CD14-positive monocyte (primary cell): ENCODE results near the gene DYNC2I2. TPM values are rescaled to one million over a fixed set of nuclear protein-coding genes. Genes with fewer than 3 reads are reported as not detected.

Experiments used
- DNase-seq, 3 donors: peaks; one replicate each; pipeline ENCODE4 v3.0.0-alpha.2; 2011 to 2022
- H2AFZ ChIP-seq: 2 replicates; pipeline ENCODE4 v1.6.0; 2012; ENCODE audit warnings: mild to moderate bottlenecking, low read depth, low read length, inconsistent platforms; ENCODE audit not compliant: insufficient read depth, poor library complexity, severe bottlenecking
- H3K27ac ChIP-seq, 2 donors: 1 replicate in 1 of 2; 2 replicates in 1 of 2; pipeline ENCODE4 v1.5.1; 2012 to 2013; ENCODE audit warnings: low read length in 2 of 2, control low read depth in 1 of 2, inconsistent platforms in 1 of 2, low read depth in 1 of 2, mild to moderate bottlenecking in 1 of 2
- H3K27me3 ChIP-seq, 2 donors: one replicate each; pipeline versions ENCODE4 v1.6.0 to v1.6.1; 2011 to 2013; ENCODE audit warnings: low read length in 2 of 2; ENCODE audit not compliant: control insufficient read depth in 2 of 2, insufficient read depth in 2 of 2
- H3K36me3 ChIP-seq, 2 donors: replicated peaks in 1 of 2; 1 replicate in 1 of 2; 2 replicates in 1 of 2; pipeline versions ENCODE4 v1.5.1 to v1.6.1; 2012 to 2013; ENCODE audit warnings: low read length in 2 of 2, control low read depth in 1 of 2, inconsistent platforms in 1 of 2, mild to moderate bottlenecking in 1 of 2; ENCODE audit not compliant: insufficient read depth in 2 of 2, control insufficient read depth in 1 of 2
- H3K4me1 ChIP-seq, 2 donors: 1 replicate in 1 of 2; 2 replicates in 1 of 2; pipeline versions ENCODE4 v1.5.1 to v1.6.1; 2012 to 2013; ENCODE audit warnings: low read length in 2 of 2, control low read depth in 1 of 2, inconsistent platforms in 1 of 2, mild to moderate bottlenecking in 1 of 2, moderate library complexity in 1 of 2; ENCODE audit not compliant: insufficient read depth in 2 of 2, control insufficient read depth in 1 of 2
- H3K4me2 ChIP-seq: replicated peaks from 2 replicates; pipeline ENCODE3; 2012; ENCODE audit warnings: low read length, moderate library complexity, mild to moderate bottlenecking; ENCODE audit not compliant: poor library complexity, severe bottlenecking; ENCODE audit errors: extremely low read depth
- H3K4me3 ChIP-seq, 3 experiments: fragments of 200-600 bp in 1 of 3; sonication (generic) in 1 of 3; replicated peaks in 1 of 3; 1 replicate in 2 of 3; 2 replicates in 1 of 3; pipeline ENCODE4 v1.5.1; 2011 to 2013; ENCODE audit warnings: low read length in 3 of 3, mild to moderate bottlenecking in 3 of 3, control low read depth in 2 of 3, low read depth in 2 of 3, inconsistent platforms in 1 of 3, moderate library complexity in 1 of 3
- H3K79me2 ChIP-seq: 2 replicates; pipeline ENCODE4 v1.6.0; 2012; ENCODE audit warnings: mild to moderate bottlenecking, control low read depth, inconsistent platforms, low read length, moderate library complexity; ENCODE audit not compliant: insufficient read depth
- H3K9ac ChIP-seq: 2 replicates; pipeline ENCODE4 v1.6.0; 2017; ENCODE audit warnings: low read length, mild to moderate bottlenecking; ENCODE audit not compliant: insufficient read depth, poor library complexity, severe bottlenecking
- H3K9me3 ChIP-seq, 2 donors: replicated peaks in 1 of 2; 1 replicate in 1 of 2; 2 replicates in 1 of 2; pipeline versions ENCODE4 v1.5.1 to v1.6.1; 2012 to 2013; ENCODE audit warnings: low read length in 2 of 2, control low read depth in 1 of 2; ENCODE audit not compliant: control insufficient read depth in 1 of 2, insufficient read depth in 1 of 2
- H4K20me1 ChIP-seq: 2 replicates; pipeline ENCODE4 v1.6.0; 2012; ENCODE audit warnings: mild to moderate bottlenecking, low read length, control low read depth, moderate library complexity; ENCODE audit not compliant: insufficient read depth
- H3K27ac Mint-ChIP-seq, 7 donors: one replicate each; pipeline ENCODE4 v1.8.0; 2020; ENCODE audit warnings: mild to moderate bottlenecking in 7 of 7, mixed read lengths in 7 of 7, moderate library complexity in 6 of 7, inconsistent platforms in 2 of 7
- H3K27me3 Mint-ChIP-seq, 3 donors: one replicate each; pipeline ENCODE4 v1.8.0; 2021 to 2022; ENCODE audit warnings: low read depth in 3 of 3, mild to moderate bottlenecking in 3 of 3, mixed read lengths in 3 of 3, moderate library complexity in 3 of 3, inconsistent platforms in 1 of 3
- H3K36me3 Mint-ChIP-seq, 2 donors: one replicate each; pipeline ENCODE4 v1.8.0; 2020; ENCODE audit warnings: mixed read lengths in 2 of 2, inconsistent platforms in 1 of 2, mild to moderate bottlenecking in 1 of 2
- H3K4me1 Mint-ChIP-seq: one replicate; pipeline ENCODE4 v1.8.0; 2020; ENCODE audit warnings: mild to moderate bottlenecking, mixed read lengths
- H3K4me3 Mint-ChIP-seq, 2 donors: one replicate each; pipeline ENCODE4 v1.8.0; 2020; ENCODE audit warnings: mild to moderate bottlenecking in 2 of 2, mixed read lengths in 2 of 2, moderate library complexity in 1 of 2
- H3K9me3 Mint-ChIP-seq, 7 donors: one replicate each; pipeline ENCODE4 v1.8.0; 2020 to 2022; ENCODE audit warnings: mixed read lengths in 7 of 7, mild to moderate bottlenecking in 6 of 7, moderate library complexity in 6 of 7, inconsistent platforms in 2 of 7
- WGBS: methylation state at CpG from one replicate; pipeline ENCODE4 v1.1.5; 2013; ENCODE audit warnings: missing lambda C conversion rate; ENCODE audit not compliant: insufficient coverage; 5-methylcytosine and 5-hydroxymethylcytosine counted together
- intact Hi-C, 2 donors: fragments of 100-400 bp; cut with micrococcal nuclease; formaldehyde crosslinking; loops; one replicate each; pipeline versions ENCODE4 v1.15.0 to v1.15.1; 2023
- polyA plus RNA-seq, 3 donors: library from polyadenylated mRNA; depleted of rRNA in 1 of 3; unstranded in 2 of 3; stranded (reverse) in 1 of 3; fragments of 300-500 nt in 2 of 3; fragments of >200 nt in 1 of 3; fragmentation: Illumina TruSeq in 2 of 3; gene quantifications; 1 replicate in 2 of 3; 2 replicates in 1 of 3; pipeline ENCODE4 v1.2.3, GENCODE V29; 2012 to 2021
- TF ChIP-seq, protein P1 (sequence below): fragments of 200-600 bp; IDR thresholded peaks from one replicate; pipeline ENCODE4 v1.8.0; 2022; ENCODE audit warnings: antibody characterized with exemption, mild to moderate bottlenecking

DYNC2I2 gene
- polyA plus RNA-seq, 3 donors = 1.5 to 2.1 (median 1.9) TPM

DNA sequence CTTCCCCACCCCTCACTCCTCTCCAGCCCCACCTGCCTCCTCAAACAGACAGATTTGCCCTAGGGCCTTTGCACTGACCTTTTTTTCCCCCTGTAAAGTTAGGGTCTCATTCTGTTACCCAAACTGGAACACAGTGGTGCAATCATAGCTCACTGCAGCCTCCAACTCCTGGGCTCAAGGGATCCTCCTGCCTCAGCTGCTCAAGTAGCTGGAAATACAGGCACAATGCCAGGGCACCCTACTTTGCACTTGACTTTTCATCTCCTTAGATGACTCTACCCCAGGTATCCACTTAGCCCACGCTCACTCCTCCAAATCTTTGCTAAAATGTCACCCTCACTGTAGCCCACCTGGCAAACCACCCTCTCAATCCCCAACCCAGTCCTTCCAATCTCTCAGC lies 2.2 kb downstream of the DYNC2I2 start:
- no peaks in the 10 kb centered on the region for H4K20me1 ChIP-seq
- no peak overlapping the region for H3K4me3 ChIP-seq
- 100% methylated on average over 1 of the region's 1 CpG for WGBS
- H3K27me3 ChIP-seq = no peaks in the 10 kb centered on the region
- H3K4me2 ChIP-seq = no peak overlapping the region
- no peak overlapping the region for H3K27ac ChIP-seq
- Mint-ChIP-seq H3K36me3 (no peaks in the 10 kb centered on the region), H3K27ac (no peak overlapping the region), H3K4me3 (no peak overlapping the region), H3K9me3 (no peaks in the 10 kb centered on the region), H3K4me1 (peaks cover 7% of the 10 kb centered on the region), H3K27me3 (peaks cover 1 to 7% (median 2%) of the 10 kb centered on the region in 3 donors)
- intact Hi-C loops = loop anchor here in 1 of 2 donors (2.0 kb wide), 1 partner anchor 34 kb away; the partner anchor contains the start of gene SET
- no peaks in the 10 kb centered on the region for H3K79me2 ChIP-seq
- no peaks in the 10 kb centered on the region for H3K9me3 ChIP-seq
- no peak overlapping the region for H2AFZ ChIP-seq
- no peak for DNase-seq
- no peak overlapping the region for H3K9ac ChIP-seq
- TF ChIP-seq, protein P1, sequence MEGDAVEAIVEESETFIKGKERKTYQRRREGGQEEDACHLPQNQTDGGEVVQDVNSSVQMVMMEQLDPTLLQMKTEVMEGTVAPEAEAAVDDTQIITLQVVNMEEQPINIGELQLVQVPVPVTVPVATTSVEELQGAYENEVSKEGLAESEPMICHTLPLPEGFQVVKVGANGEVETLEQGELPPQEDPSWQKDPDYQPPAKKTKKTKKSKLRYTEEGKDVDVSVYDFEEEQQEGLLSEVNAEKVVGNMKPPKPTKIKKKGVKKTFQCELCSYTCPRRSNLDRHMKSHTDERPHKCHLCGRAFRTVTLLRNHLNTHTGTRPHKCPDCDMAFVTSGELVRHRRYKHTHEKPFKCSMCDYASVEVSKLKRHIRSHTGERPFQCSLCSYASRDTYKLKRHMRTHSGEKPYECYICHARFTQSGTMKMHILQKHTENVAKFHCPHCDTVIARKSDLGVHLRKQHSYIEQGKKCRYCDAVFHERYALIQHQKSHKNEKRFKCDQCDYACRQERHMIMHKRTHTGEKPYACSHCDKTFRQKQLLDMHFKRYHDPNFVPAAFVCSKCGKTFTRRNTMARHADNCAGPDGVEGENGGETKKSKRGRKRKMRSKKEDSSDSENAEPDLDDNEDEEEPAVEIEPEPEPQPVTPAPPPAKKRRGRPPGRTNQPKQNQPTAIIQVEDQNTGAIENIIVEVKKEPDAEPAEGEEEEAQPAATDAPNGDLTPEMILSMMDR = no peak
- H3K4me1 ChIP-seq = peaks cover 11 to 14% of the 10 kb centered on the region in 2 donors
- no peaks in the 10 kb centered on the region for H3K36me3 ChIP-seq

DNA sequence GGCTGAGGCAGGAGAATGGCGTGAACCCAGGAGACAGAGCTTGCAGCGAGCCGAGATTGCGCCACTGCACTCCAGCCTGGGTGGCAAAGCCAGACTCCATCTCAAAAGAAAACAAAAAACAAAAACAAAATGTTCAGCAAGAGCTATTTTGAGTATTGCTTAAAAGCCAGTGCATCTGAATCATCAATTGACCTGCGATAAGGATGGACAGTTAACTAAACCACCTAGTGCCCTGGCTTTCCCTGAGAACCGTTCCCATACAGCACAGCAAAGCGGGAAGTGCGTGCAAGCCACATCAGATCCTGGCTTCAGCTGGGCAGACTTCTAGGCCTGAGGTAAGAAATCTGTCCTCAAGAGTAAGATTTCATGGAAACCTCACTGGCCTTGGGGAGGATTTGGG lies 2.7 kb downstream of the DYNC2I2 start:
- no peaks in the 10 kb centered on the region for H3K79me2 ChIP-seq
- Mint-ChIP-seq H3K4me1 (peaks cover 7% of the 10 kb centered on the region), H3K27ac (peak overlapping the region in 1 of 7 donors; percentile 21), H3K9me3 (no peaks in the 10 kb centered on the region), H3K4me3 (no peak overlapping the region), H3K27me3 (peaks cover 1 to 7% (median 2%) of the 10 kb centered on the region in 3 donors), H3K36me3 (no peaks in the 10 kb centered on the region)
- intact Hi-C loops = loop anchor here in 1 of 2 donors (2.0 kb wide), 1 partner anchor 35 kb away; the partner anchor contains the start of gene SET
- H3K27ac ChIP-seq = no peak overlapping the region
- H3K9me3 ChIP-seq = no peaks in the 10 kb centered on the region
- peaks cover 11 to 14% of the 10 kb centered on the region in 2 donors for H3K4me1 ChIP-seq
- H3K4me3 ChIP-seq = no peak overlapping the region
- TF ChIP-seq, protein P1 = no peak
- H4K20me1 ChIP-seq = no peaks in the 10 kb centered on the region
- no peak for DNase-seq
- H3K9ac ChIP-seq = no peak overlapping the region
- no peak overlapping the region for H3K4me2 ChIP-seq
- no peak overlapping the region for H2AFZ ChIP-seq
- H3K27me3 ChIP-seq = no peaks in the 10 kb centered on the region
- 96% methylated on average over 8 of the region's 8 CpGs for WGBS
- no peaks in the 10 kb centered on the region for H3K36me3 ChIP-seq
